Amniotic stem cell (primary cell): ENCODE results near the gene CDK15.

Source experiments
- DNase-seq: peaks from one replicate; lab custom pipeline; 2025; lab: John Stamatoyannopoulos, UW

The CDK15 gene

GRCh38 chr2:201938156-201938775, 131.9 kb downstream of the CDK15 start:
- DNase-seq, result no peak

DNA sequence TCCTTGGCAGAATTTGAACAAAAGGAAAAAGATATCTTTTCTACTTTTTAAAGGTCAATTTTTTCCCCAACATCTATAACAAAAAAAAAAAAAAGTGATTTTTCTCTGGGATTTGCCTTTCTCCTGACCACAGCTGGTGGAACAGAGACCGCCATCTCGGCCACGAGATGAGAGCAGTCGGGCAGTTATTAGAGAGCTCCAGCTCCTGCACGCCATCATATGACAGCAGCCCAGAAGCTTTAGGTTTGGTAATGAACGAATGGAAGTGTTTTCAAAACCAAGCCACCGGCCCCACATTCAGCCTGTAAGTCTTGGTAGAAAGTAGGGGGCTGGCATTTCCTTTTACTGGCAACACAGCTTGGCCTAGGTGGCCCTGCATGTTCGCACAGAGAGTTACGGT, 132.4 kb downstream of the CDK15 start:
- no peak for DNase-seq

DNA sequence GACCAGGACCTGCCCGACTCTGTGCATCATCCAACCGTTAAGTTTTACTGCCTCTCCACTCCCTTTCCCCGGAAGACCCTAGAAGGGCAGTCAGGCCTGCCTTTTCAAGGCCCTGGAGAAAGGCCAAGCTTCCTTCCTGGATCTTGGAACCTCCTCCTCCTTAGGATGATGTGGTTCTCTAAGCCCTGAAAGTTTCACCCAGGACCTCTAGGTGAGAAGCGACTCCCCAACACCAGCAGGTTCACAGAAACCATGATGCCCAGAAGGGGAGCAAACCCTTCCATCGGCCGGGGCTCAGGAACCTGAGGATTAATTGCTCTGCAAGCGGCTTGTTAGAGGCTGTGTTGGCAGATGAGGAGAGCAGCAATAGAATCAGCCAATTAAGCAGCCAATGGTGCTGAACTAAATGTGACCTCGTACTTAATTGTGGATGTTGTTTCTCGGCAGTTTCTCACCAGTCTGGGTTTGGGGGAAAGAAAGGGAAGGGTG, 133.2 kb downstream of the CDK15 start:
- DNase-seq, result no peak

GRCh38 chr2:201942531-201942930, 136.2 kb downstream of the CDK15 start:
- no peak for DNase-seq
